ENCODE results near the gene RNASEL.

RNASEL gene

GRCh38 chr1:182631954-182632353 lies 42.9 kb upstream of the RNASEL start:
- Histone ChIP-seq H3K9me3 (ENCODE audit: insufficient read depth, low read length) (no peaks in the 10 kb centered on the region), H3K27me3 (ENCODE audit: insufficient read depth, insufficient read length) (peaks cover 8% of the 10 kb centered on the region), H3K36me3 (ENCODE audit: insufficient read depth, insufficient read length, low read length) (no peaks in the 10 kb centered on the region), H3K9ac (ENCODE audit: insufficient read length, low read depth) (no peak overlapping the region), H3K4me1 (ENCODE audit: insufficient read depth, insufficient read length) (peaks cover 24% of the 10 kb centered on the region), H3K4me3 (ENCODE audit: insufficient read length, low read depth) (no peak overlapping the region)
- DNase-seq (ENCODE audit: low read depth, low spot score) = no peak
- TF ChIP-seq YY1 (IDR thresholded peaks at IDR 0.05; ENCODE audit: insufficient read depth, insufficient read length) (no peak), ZNF274 (IDR thresholded peaks at IDR 0.05; ENCODE audit: low read depth, low read length) (no peak), SUZ12 (IDR thresholded peaks at IDR 0.05; ENCODE audit: extremely low read depth, insufficient read depth, insufficient read length) (no peak)

GRCh38 chr1:182631053-182631677 lies 42.1 kb upstream of the RNASEL start:
- Histone ChIP-seq H3K9ac (ENCODE audit: insufficient read length, low read depth) (no peak overlapping the region), H3K27me3 (ENCODE audit: insufficient read depth, insufficient read length) (peaks cover 8% of the 10 kb centered on the region), H3K4me3 (ENCODE audit: insufficient read length, low read depth) (no peak overlapping the region), H3K9me3 (ENCODE audit: insufficient read depth, low read length) (no peaks in the 10 kb centered on the region), H3K36me3 (ENCODE audit: insufficient read depth, insufficient read length, low read length) (no peaks in the 10 kb centered on the region), H3K4me1 (ENCODE audit: insufficient read depth, insufficient read length) (peaks cover 24% of the 10 kb centered on the region)
- no peak for TF ChIP-seq SUZ12 (IDR thresholded peaks at IDR 0.05; ENCODE audit: extremely low read depth, insufficient read depth, insufficient read length)
- TF ChIP-seq ZNF274 (IDR thresholded peaks at IDR 0.05; ENCODE audit: low read depth, low read length) = no peak
- no peak for TF ChIP-seq YY1 (IDR thresholded peaks at IDR 0.05; ENCODE audit: insufficient read depth, insufficient read length)
- no peak for DNase-seq (ENCODE audit: low read depth, low spot score)

GRCh38 chr1:182630586-182630985 lies 41.5 kb upstream of the RNASEL start:
- peaks cover 24% of the 10 kb centered on the region for H3K4me1 ChIP-seq (ENCODE audit: insufficient read depth, insufficient read length)
- H3K4me3 ChIP-seq (ENCODE audit: insufficient read length, low read depth) = no peak overlapping the region
- TF ChIP-seq YY1 (IDR thresholded peaks at IDR 0.05; ENCODE audit: insufficient read depth, insufficient read length) (no peak), ZNF274 (IDR thresholded peaks at IDR 0.05; ENCODE audit: low read depth, low read length) (no peak), SUZ12 (IDR thresholded peaks at IDR 0.05; ENCODE audit: extremely low read depth, insufficient read depth, insufficient read length) (no peak)
- H3K9me3 ChIP-seq (ENCODE audit: insufficient read depth, low read length) = no peaks in the 10 kb centered on the region
- DNase-seq (ENCODE audit: low read depth, low spot score) = no peak
- H3K27me3 ChIP-seq (ENCODE audit: insufficient read depth, insufficient read length) = peaks cover 8% of the 10 kb centered on the region
- no peak overlapping the region for H3K9ac ChIP-seq (ENCODE audit: insufficient read length, low read depth)
- no peaks in the 10 kb centered on the region for H3K36me3 ChIP-seq (ENCODE audit: insufficient read depth, insufficient read length, low read length)

GRCh38 chr1:182629499-182630096 lies 40.5 kb upstream of the RNASEL start:
- Histone ChIP-seq H3K9ac (ENCODE audit: insufficient read length, low read depth) (no peak overlapping the region), H3K9me3 (ENCODE audit: insufficient read depth, low read length) (no peaks in the 10 kb centered on the region), H3K27me3 (ENCODE audit: insufficient read depth, insufficient read length) (peaks cover 2% of the 10 kb centered on the region), H3K4me3 (ENCODE audit: insufficient read length, low read depth) (no peak overlapping the region), H3K4me1 (ENCODE audit: insufficient read depth, insufficient read length) (peaks cover 18% of the 10 kb centered on the region), H3K36me3 (ENCODE audit: insufficient read depth, insufficient read length, low read length) (no peaks in the 10 kb centered on the region)
- DNase-seq (ENCODE audit: low read depth, low spot score) = no peak
- no peak for TF ChIP-seq ZNF274 (IDR thresholded peaks at IDR 0.05; ENCODE audit: low read depth, low read length)
- TF ChIP-seq SUZ12 (IDR thresholded peaks at IDR 0.05; ENCODE audit: extremely low read depth, insufficient read depth, insufficient read length) = no peak
- TF ChIP-seq YY1 (IDR thresholded peaks at IDR 0.05; ENCODE audit: insufficient read depth, insufficient read length) = no peak

GRCh38 chr1:182629080-182629479 lies 40.0 kb upstream of the RNASEL start:
- no peak for TF ChIP-seq SUZ12 (IDR thresholded peaks at IDR 0.05; ENCODE audit: extremely low read depth, insufficient read depth, insufficient read length)
- TF ChIP-seq ZNF274 (IDR thresholded peaks at IDR 0.05; ENCODE audit: low read depth, low read length) = no peak
- H3K9ac ChIP-seq (ENCODE audit: insufficient read length, low read depth) = no peak overlapping the region
- peaks cover 13% of the 10 kb centered on the region for H3K4me1 ChIP-seq (ENCODE audit: insufficient read depth, insufficient read length)

GRCh38 chr1:182628657-182629056 lies 39.6 kb upstream of the RNASEL start:
- Histone ChIP-seq H3K9ac (ENCODE audit: insufficient read length, low read depth) (no peak overlapping the region), H3K4me3 (ENCODE audit: insufficient read length, low read depth) (no peak overlapping the region), H3K9me3 (ENCODE audit: insufficient read depth, low read length) (no peaks in the 10 kb centered on the region), H3K36me3 (ENCODE audit: insufficient read depth, insufficient read length, low read length) (no peaks in the 10 kb centered on the region), H3K27me3 (ENCODE audit: insufficient read depth, insufficient read length) (peaks cover 2% of the 10 kb centered on the region), H3K4me1 (ENCODE audit: insufficient read depth, insufficient read length) (peaks cover 9% of the 10 kb centered on the region)
- DNase-seq (ENCODE audit: low read depth, low spot score) = no peak
- TF ChIP-seq SUZ12 (IDR thresholded peaks at IDR 0.05; ENCODE audit: extremely low read depth, insufficient read depth, insufficient read length) (no peak), YY1 (IDR thresholded peaks at IDR 0.05; ENCODE audit: insufficient read depth, insufficient read length) (no peak), ZNF274 (IDR thresholded peaks at IDR 0.05; ENCODE audit: low read depth, low read length) (no peak)

More at GRCh38 chr1:182629080-182629479, 40.0 kb upstream of the RNASEL start:
- Histone ChIP-seq H3K9me3 (ENCODE audit: insufficient read depth, low read length) (no peaks in the 10 kb centered on the region), H3K36me3 (ENCODE audit: insufficient read depth, insufficient read length, low read length) (no peaks in the 10 kb centered on the region), H3K27me3 (ENCODE audit: insufficient read depth, insufficient read length) (no peaks in the 10 kb centered on the region), H3K4me3 (ENCODE audit: insufficient read length, low read depth) (no peak overlapping the region)
- no peak for DNase-seq (ENCODE audit: low read depth, low spot score)

GRCh38 chr1:182627622-182628021 lies 38.6 kb upstream of the RNASEL start:
- H3K36me3 ChIP-seq (ENCODE audit: insufficient read depth, insufficient read length, low read length) = no peaks in the 10 kb centered on the region
- H3K27me3 ChIP-seq (ENCODE audit: insufficient read depth, insufficient read length) = peaks cover 4% of the 10 kb centered on the region
- no peak overlapping the region for H3K9ac ChIP-seq (ENCODE audit: insufficient read length, low read depth)
- H3K9me3 ChIP-seq (ENCODE audit: insufficient read depth, low read length) = no peaks in the 10 kb centered on the region
- DNase-seq (ENCODE audit: low read depth, low spot score) = no peak
- H3K4me3 ChIP-seq (ENCODE audit: insufficient read length, low read depth) = no peak overlapping the region
- H3K4me1 ChIP-seq (ENCODE audit: insufficient read depth, insufficient read length) = peaks cover 9% of the 10 kb centered on the region
- no peak for TF ChIP-seq ZNF274 (IDR thresholded peaks at IDR 0.05; ENCODE audit: low read depth, low read length)
- TF ChIP-seq SUZ12 (IDR thresholded peaks at IDR 0.05; ENCODE audit: extremely low read depth, insufficient read depth, insufficient read length) = no peak
- no peak for TF ChIP-seq YY1 (IDR thresholded peaks at IDR 0.05; ENCODE audit: insufficient read depth, insufficient read length)

Measured in NT2/D1 (cell line).